Heart left ventricle (tissue), 16 donors: ENCODE results near the gene KRTAP12-4. TPM values are rescaled to one million over a fixed set of nuclear protein-coding genes. Genes with fewer than 3 reads are reported as not detected.
"Not testable (repeated sequence)": the region's sequence is repeated elsewhere in the genome, so short reads cannot be mapped to it uniquely, and the experiment has no call there.

Experiments
- ATAC-seq, 4 donors: fragments of 200-7000 bp; cut with Tn5 transposase; one replicate each; pipeline ENCODE4 v1.9.1; 2020 to 2022; ENCODE audit warnings: moderate library complexity in 4 of 4, mild to moderate bottlenecking in 3 of 4, moderate number of reproducible peaks in 1 of 4
- DNase-seq, 5 donors: peaks; one replicate each; pipeline ENCODE4 v3.0.0-alpha.2; 2020
- H3K27ac ChIP-seq, 12 donors: fragments of 200-600 bp; sonication (generic) in 4 of 12; one replicate each; pipeline versions ENCODE4 v1.5.0 to v1.8.0; 2016 to 2022; ENCODE audit warnings: mild to moderate bottlenecking in 2 of 12
- H3K27me3 ChIP-seq, 9 donors: fragments of 200-600 bp; sonication (generic) in 2 of 9; one replicate each; pipeline versions ENCODE4 v1.5.1 to v1.8.0; 2016 to 2022; ENCODE audit warnings: mild to moderate bottlenecking in 3 of 9
- H3K36me3 ChIP-seq, 9 donors: fragments of 200-600 bp; sonication (generic) in 2 of 9; one replicate each; pipeline versions ENCODE4 v1.5.0 to v1.8.0; 2018 to 2022; ENCODE audit warnings: mild to moderate bottlenecking in 2 of 9
- H3K4me1 ChIP-seq, 12 donors: fragments of 200-600 bp; sonication (generic) in 4 of 12; one replicate each; pipeline versions ENCODE4 v1.5.0 to v1.8.0; 2016 to 2022; ENCODE audit warnings: mild to moderate bottlenecking in 3 of 12
- H3K4me3 ChIP-seq, 12 donors: fragments of 200-600 bp; sonication (generic) in 4 of 12; one replicate each; pipeline versions ENCODE4 v1.5.0 to v1.8.0; 2017 to 2022; ENCODE audit warnings: mild to moderate bottlenecking in 9 of 12, moderate library complexity in 4 of 12
- H3K9me3 ChIP-seq, 12 donors: fragments of 200-600 bp; sonication (generic) in 4 of 12; one replicate each; pipeline versions ENCODE4 v1.5.0 to v1.8.0; 2016 to 2022; ENCODE audit warnings: mild to moderate bottlenecking in 1 of 12
- CTCF ChIP-seq, 12 donors: fragments of 200-600 bp; sonication (generic) in 4 of 12; IDR thresholded peaks; one replicate each; pipeline versions ENCODE4 v1.5.0 to v1.8.0; 2018 to 2022; ENCODE audit warnings: antibody characterized with exemption in 12 of 12, mild to moderate bottlenecking in 5 of 12
- POLR2A ChIP-seq, 2 donors: fragments of 450-650 bp; IDR thresholded peaks; one replicate each; pipeline ENCODE4 v1.6.1; 2017; ENCODE audit warnings: antibody characterized with exemption in 2 of 2, mild to moderate bottlenecking in 2 of 2, moderate library complexity in 2 of 2
- WGBS, 4 donors: extraction: QIAGEN DNeasy Blood & Tissue Kit in 2 of 4; methylation state at CpG; one replicate each; pipeline versions ENCODE4 v1.1.5 to v1.1.7; 2013 to 2018; 5-methylcytosine and 5-hydroxymethylcytosine counted together
- intact Hi-C, 10 donors: fragments of 100-400 bp; cut with DNase I; formaldehyde crosslinking; loops; one replicate each; pipeline versions ENCODE4 v1.11.1 to v1.14.2; 2022
- polyA plus RNA-seq, 2 donors: library from polyadenylated mRNA; stranded (reverse); fragments of 200-250 nt; gene quantifications; one replicate each; pipeline ENCODE4 v1.2.3, GENCODE V29; 2013
- total RNA-seq, 9 donors: library from RNA; depleted of rRNA in 2 of 9; stranded (reverse); fragments of >200 nt in 2 of 9; fragmentation: NEBNext Ultra II Directional in 3 of 9; extraction: Animal tissue kit (Norgen Biotek cat#: 25700) in 3 of 9; gene quantifications; one replicate each; pipeline versions ENCODE4 v1.1.0 to v1.2.4, GENCODE V29; 2016 to 2023
- donor health status: ischemic (EF 13 %, LVEDD 7.1; RV severe dilation, severe dysfunction).
- donor health status: healthy with polysubstance abuse.
- donor health status: DM: no; HTN: yes; CAD: no.
- donor health status: DM: no; HTN: no; CAD: no.
- donor health status: ischemic (EF 25% LVEDD 6.9; RV normal size, moderate dysfunction).
- donor health status: ischemic (EF 25% LVEDD 5.7; RV mildly dilated, moderate dysfunction).
- donor health status: healthy.
- donor health status: DM: yes; HTN: yes; CAD: no.
- donor health status: ischemic (EF 35%, LVEDD 5.7; RV mildly dilated, moderate dysfunction).
- donor health status: nonischemic (EF 11% LVEDD 7.7; RV severe dilation, severe dysfunction).
- donor health status: DM: yes; HTN: yes; CAD: no.
- donor health status: PGD.
- donor health status: ischemic (EF 29% LVEDD 5.4; RV normal size, mild dysfunction).
- donor health status: nonischemic (EF 23%, LVEDD 6.1; RV moderate dilation, normal function).

KRTAP12-4 gene
- total and polyA plus RNA-seq, 11 donors, result not detected

- Histone ChIP-seq H3K4me3 (no peak overlapping the region), H3K27me3 (peaks cover 0 to 13% (median 0%) of the 10 kb centered on the region in 9 donors), H3K36me3 (no peaks in the 10 kb centered on the region), H3K27ac (no peak overlapping the region), H3K9me3 (peaks cover 0 to 37% (median 13%) of the 10 kb centered on the region in 12 donors), H3K4me1 (no peaks in the 10 kb centered on the region)
- no peak for TF ChIP-seq POLR2A (IDR thresholded peaks at IDR 0.05)
- no peak for TF ChIP-seq CTCF (IDR thresholded peaks at IDR 0.05)
- DNase-seq (no peak), ATAC-seq (no peak)
- intact Hi-C loops, result no loop called here
- WGBS, 4 donors, result 45 to 94% (median 46%) methylated on average over 2 of the region's 2 CpGs
Measured at GRCh38 chr21:44644878-44645277, 9.6 kb downstream of the KRTAP12-4 start.

- no peaks in the 10 kb centered on the region for H3K4me1 ChIP-seq
- no peak overlapping the region for H3K27ac ChIP-seq
- TF ChIP-seq POLR2A (IDR thresholded peaks at IDR 0.05) (no peak), CTCF (IDR thresholded peaks at IDR 0.05) (no peak)
- no peak overlapping the region for H3K4me3 ChIP-seq
- peaks cover 0 to 22% (median 0%) of the 10 kb centered on the region in 9 donors for H3K27me3 ChIP-seq
- ATAC-seq (no peak), DNase-seq (no peak)
- 66 to 81% (median 70%) methylated on average over 14 of the region's 14 CpGs for whole genome bisulfite sequencing, 4 donors
- H3K36me3 ChIP-seq, result no peaks in the 10 kb centered on the region
- H3K9me3 ChIP-seq, result peaks cover 0 to 37% (median 13%) of the 10 kb centered on the region in 12 donors
- intact Hi-C loops, result no loop called here
Measured at GRCh38 chr21:44643741-44644310, 10.6 kb downstream of the KRTAP12-4 start.

GRCh38 chr21:44640761-44641160 is 13.7 kb downstream of the KRTAP12-4 start:
- TF ChIP-seq CTCF (IDR thresholded peaks at IDR 0.05) (no peak), POLR2A (IDR thresholded peaks at IDR 0.05) (no peak)
- intact Hi-C loops, result no loop called here
- no peak overlapping the region for H3K4me3 ChIP-seq
- no peak overlapping the region for H3K27ac ChIP-seq
- peaks cover 0 to 21% (median 0%) of the 10 kb centered on the region in 9 donors for H3K27me3 ChIP-seq
- WGBS, 4 donors, result 64 to 83% (median 79%) methylated on average over 5 of the region's 5 CpGs
- no peak for DNase-seq
- H3K9me3 ChIP-seq, result peaks cover 0 to 37% (median 13%) of the 10 kb centered on the region in 12 donors
- H3K36me3 ChIP-seq, result no peaks in the 10 kb centered on the region
- ATAC-seq, result no peak
- H3K4me1 ChIP-seq, result no peaks in the 10 kb centered on the region

GRCh38 chr21:44639331-44639655 is 15.2 kb downstream of the KRTAP12-4 start:
- Histone ChIP-seq H3K27me3 (peaks cover 0 to 21% (median 0%) of the 10 kb centered on the region in 9 donors), H3K36me3 (no peaks in the 10 kb centered on the region), H3K4me1 (no peaks in the 10 kb centered on the region), H3K9me3 (peaks cover 0 to 26% (median 3%) of the 10 kb centered on the region in 12 donors), H3K4me3 (no peak overlapping the region), H3K27ac (no peak overlapping the region)
- intact Hi-C loops, result no loop called here
- DNase-seq, result no peak
- WGBS, 4 donors, result 82 to 90% (median 87%) methylated on average over 8 to 12 of the region's 12 CpGs
- no peak for ATAC-seq
- TF ChIP-seq POLR2A (IDR thresholded peaks at IDR 0.05), result no peak
- TF ChIP-seq CTCF (IDR thresholded peaks at IDR 0.05), result no peak

GRCh38 chr21:44638506-44639330 is 15.7 kb downstream of the KRTAP12-4 start:
- Histone ChIP-seq H3K27me3 (peaks cover 0 to 21% (median 0%) of the 10 kb centered on the region in 9 donors), H3K9me3 (peaks cover 0 to 21% (median 0%) of the 10 kb centered on the region in 12 donors)
- intact Hi-C loops, H3K4me1 ChIP-seq, H3K27ac ChIP-seq, ATAC-seq, H3K4me3 ChIP-seq, H3K36me3 ChIP-seq, DNase-seq: not testable (repeated sequence)
- 72 to 95% (median 80%) methylated on average over 11 to 21 of the region's 21 CpGs for WGBS, 4 donors

- 49 to 56% (median 55%) methylated on average over 10 to 12 of the region's 12 CpGs for WGBS, 4 donors
- H3K36me3 ChIP-seq, intact Hi-C loops, H3K4me3 ChIP-seq, DNase-seq, H3K27ac ChIP-seq, H3K4me1 ChIP-seq: not testable (repeated sequence)
- ATAC-seq, result peak in 2 of 4 donors; percentile 34
- peaks cover 0 to 21% (median 0%) of the 10 kb centered on the region in 9 donors for H3K27me3 ChIP-seq
- H3K9me3 ChIP-seq, result peaks cover 0 to 17% (median 1%) of the 10 kb centered on the region in 12 donors
Measured at GRCh38 chr21:44637851-44638348, 16.6 kb downstream of the KRTAP12-4 start.
